Skeletal muscle satellite cell (primary cell): Measurements from ENCODE around the gene CTIF.
A peak's percentile ranks its signal among the peaks of the same experiment; 100 is the strongest.

Source experiments
- H3K27me3 ChIP-seq: 2 replicates; pipeline ENCODE4 v1.7.0; 2013; ENCODE audit warnings: low read length; ENCODE audit not compliant: control insufficient read depth, insufficient read depth
- H3K36me3 ChIP-seq: 2 replicates; pipeline ENCODE4 v1.7.0; 2013; ENCODE audit warnings: mild to moderate bottlenecking, control low read depth, low read length; ENCODE audit not compliant: insufficient read depth
- H3K4me1 ChIP-seq: 2 replicates; pipeline ENCODE4 v1.7.0; 2013; ENCODE audit warnings: low read length; ENCODE audit not compliant: control insufficient read depth, insufficient read depth
- H3K4me2 ChIP-seq: 2 replicates; pipeline ENCODE4 v1.7.0; 2013; ENCODE audit warnings: mild to moderate bottlenecking, low read length
- H3K4me3 ChIP-seq: 2 replicates; pipeline ENCODE4 v1.7.0; 2013; ENCODE audit warnings: low read length
- H3K9ac ChIP-seq: 2 replicates; pipeline ENCODE4 v1.7.0; 2013; ENCODE audit warnings: mild to moderate bottlenecking, low read depth, low read length, moderate library complexity
- H3K9me3 ChIP-seq: replicated peaks from 2 replicates; pipeline ENCODE4 v1.7.0; 2013; ENCODE audit warnings: mild to moderate bottlenecking, control low read depth, low read length

The CTIF gene

DNA sequence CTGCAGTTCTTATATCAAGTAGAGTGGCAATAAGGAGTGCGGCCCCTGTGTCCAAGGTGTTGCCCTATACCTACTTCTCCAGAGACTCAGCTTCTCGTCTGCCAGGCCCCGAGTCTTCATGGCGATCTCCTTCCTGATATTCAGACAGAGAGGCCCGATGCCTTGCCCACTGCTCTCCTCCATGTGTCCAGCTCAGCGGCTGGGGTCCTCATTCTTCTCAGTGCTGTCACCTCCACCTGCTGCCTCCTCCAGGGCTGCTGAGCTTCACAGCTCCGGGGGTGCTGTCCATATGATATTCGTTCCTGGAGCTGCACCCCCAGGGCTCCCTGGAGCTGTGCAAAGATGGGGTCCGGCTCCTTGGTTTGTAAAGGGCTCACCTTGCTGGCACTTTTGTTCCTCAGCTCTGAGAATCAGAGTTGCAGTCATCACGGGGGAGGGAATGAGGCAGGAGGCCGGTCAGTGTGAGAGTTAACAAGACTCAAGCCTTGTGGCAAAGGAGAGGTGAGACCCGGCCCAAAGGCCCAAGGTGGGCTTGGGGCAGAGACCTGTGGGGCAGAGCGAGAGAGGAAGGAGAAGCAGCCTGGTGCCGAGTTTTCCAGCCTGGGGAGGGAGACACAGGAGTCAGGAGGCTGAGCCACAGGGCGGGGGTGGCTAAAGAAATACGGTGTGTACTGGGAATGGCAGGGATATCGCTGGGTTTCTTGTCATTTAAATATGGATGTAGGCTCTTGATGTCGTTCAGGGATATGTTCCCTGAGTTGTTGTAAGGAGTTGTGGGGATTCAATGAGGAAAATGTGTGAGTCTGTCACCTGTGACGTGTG lies 120.6 kb downstream of the CTIF start:
- Histone ChIP-seq H3K9me3 (no peaks in the 10 kb centered on the region), H3K27me3 (no peaks in the 10 kb centered on the region), H3K4me1 (peaks cover 39% of the 10 kb centered on the region), H3K4me3 (no peak overlapping the region), H3K9ac (no peak overlapping the region), H3K4me2 (no peak overlapping the region), H3K36me3 (no peaks in the 10 kb centered on the region)

DNA sequence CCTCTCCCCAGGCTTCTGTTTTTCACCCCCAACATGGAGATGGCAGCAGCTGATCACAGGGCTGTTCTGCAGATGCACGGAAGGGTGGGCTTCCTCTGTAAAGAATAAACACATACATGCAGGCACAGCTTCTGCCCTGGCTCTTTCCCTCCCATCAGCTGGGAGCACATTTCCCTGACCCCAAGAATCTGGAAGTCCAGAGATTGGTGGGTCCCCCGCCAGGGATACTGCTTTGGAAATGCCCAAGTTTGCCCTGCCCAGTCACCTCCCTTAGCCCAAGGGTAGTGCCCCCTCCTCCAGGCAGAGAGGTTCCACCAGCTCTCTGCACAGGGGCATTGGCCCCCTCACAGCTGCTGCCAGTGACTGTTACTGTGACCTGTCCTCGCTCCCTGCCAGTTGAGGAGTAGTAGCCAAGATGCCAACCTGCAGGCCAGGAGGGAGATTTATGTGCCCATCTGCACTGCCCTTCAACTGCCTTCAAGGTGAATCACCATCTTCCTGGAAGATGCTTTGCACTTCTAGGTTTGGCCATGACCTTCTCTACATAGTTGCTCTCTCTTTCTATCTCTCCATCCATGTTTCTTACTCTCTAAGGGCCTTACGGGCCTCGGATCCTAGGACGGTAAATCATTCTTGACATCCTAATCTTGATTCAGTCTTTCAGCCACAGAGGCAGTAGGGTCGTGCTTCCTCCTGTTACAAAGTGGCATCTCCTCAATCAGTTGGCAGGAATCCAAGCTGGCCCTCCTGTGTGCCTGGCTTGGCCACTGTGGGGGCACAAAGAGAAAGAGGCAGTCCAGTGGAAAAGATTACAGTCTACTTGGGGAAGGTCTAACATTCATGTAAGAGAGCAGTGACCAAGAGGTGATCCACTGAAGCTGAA lies 121.8 kb downstream of the CTIF start:
- Histone ChIP-seq H3K27me3 (no peaks in the 10 kb centered on the region), H3K4me3 (no peak overlapping the region), H3K9ac (no peak overlapping the region), H3K36me3 (peaks cover 3% of the 10 kb centered on the region), H3K9me3 (no peaks in the 10 kb centered on the region), H3K4me1 (peaks cover 39% of the 10 kb centered on the region), H3K4me2 (no peak overlapping the region)

DNA sequence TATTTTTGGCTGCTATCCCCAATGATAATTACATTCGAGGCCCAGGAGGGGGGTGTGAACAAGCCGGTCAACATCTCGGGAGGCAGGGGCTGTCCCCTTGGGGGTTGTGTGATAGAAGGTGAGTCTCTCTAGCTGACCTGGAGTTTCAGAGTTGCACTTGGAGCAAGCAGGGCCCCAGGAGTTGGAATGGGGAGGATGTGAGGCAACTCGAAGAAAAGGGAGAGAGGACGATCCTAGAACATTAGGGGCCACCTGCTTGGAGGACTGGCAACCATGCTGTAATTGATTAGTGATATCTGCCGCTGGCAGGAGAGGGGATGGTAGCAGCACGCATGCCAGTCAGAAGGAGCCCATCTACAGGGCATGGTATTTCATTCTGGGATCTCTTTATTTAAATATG lies 122.6 kb downstream of the CTIF start:
- no peak overlapping the region for H3K4me2 ChIP-seq
- H3K36me3 ChIP-seq, result peaks cover 11% of the 10 kb centered on the region
- H3K9me3 ChIP-seq, result no peaks in the 10 kb centered on the region
- H3K9ac ChIP-seq, result no peak overlapping the region
- H3K27me3 ChIP-seq, result no peaks in the 10 kb centered on the region
- no peak overlapping the region for H3K4me3 ChIP-seq
- peaks cover 39% of the 10 kb centered on the region for H3K4me1 ChIP-seq

DNA sequence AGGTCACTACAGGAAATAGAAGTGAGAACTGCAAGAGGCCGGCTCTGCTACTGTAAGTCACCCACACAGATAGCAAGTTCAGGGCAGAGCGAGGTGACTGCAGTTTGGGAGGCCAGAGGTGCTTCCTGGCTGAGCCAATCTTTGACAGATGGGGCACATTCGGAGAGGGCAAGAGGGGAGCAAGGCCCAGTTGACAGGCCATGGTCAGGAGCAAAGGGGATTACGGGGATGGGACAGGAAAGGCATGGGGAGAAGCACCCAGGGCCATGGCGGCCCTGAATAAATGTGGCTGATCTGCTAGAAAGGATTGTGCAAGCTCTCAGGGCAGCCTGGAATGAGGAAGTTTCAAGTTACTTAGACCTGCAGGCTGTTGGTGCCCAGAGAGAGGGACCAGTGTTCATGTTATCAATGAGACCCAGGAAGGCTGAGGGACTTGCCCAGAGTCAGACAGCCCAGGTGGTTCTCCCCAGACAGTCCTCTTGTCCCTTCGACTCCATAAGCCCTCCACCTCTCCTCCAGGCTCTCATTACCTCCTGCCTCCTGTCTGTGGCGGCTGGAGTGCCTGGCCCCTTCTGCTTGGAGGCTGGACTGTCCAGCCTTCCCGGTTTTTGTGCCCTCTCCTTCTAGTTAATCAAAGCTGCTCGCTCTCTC lies 123.3 kb downstream of the CTIF start:
- Histone ChIP-seq H3K4me1 (peaks cover 32% of the 10 kb centered on the region), H3K9ac (peak overlapping the region; percentile 30), H3K4me2 (peak overlapping the region; percentile 15), H3K4me3 (no peak overlapping the region), H3K36me3 (peaks cover 11% of the 10 kb centered on the region), H3K9me3 (no peaks in the 10 kb centered on the region), H3K27me3 (no peaks in the 10 kb centered on the region)

DNA sequence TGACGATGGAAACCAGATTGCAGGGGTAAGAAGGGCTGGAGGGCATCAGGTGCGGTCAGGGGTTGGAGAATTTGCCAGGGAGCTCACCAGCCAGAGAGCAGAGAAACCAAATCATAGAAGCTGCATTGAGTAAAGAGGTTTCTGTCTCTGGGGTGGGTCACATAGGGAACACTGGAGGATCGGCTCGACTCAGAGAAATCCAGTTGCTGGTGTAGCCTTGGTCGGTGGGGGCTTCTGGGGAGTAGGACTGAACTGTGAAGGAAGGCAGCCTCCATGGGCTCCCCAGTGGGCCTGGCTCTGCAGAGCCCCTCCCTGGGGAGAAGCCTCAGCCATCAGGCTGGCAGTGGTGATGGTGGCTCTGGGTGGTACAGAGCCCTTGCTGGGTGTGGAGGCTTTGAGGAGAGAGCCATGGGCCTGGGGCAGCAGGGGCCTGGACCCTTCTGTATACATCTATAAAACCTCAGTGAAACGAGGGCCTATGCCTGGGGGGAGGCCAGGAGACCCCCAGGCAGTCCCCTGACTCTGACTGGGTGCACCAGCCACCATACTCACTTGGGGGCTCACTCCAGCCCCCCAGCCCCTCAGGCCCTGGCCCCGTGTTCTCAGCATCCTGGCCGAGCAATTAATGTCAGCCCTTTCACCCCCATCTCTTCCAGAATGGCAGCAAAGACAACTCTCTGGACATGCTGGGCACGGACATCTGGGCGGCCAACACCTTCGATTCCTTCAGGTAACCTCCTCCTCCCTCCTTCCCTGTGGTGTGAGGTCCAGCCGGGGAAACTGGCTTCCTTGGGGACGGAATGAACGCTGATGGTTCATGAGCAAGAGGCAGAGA lies 124.5 kb downstream of the CTIF start:
- Histone ChIP-seq H3K4me1 (peaks cover 23% of the 10 kb centered on the region), H3K9ac (no peak overlapping the region), H3K9me3 (no peaks in the 10 kb centered on the region), H3K4me2 (no peak overlapping the region), H3K4me3 (no peak overlapping the region), H3K36me3 (peaks cover 22% of the 10 kb centered on the region), H3K27me3 (no peaks in the 10 kb centered on the region)

DNA sequence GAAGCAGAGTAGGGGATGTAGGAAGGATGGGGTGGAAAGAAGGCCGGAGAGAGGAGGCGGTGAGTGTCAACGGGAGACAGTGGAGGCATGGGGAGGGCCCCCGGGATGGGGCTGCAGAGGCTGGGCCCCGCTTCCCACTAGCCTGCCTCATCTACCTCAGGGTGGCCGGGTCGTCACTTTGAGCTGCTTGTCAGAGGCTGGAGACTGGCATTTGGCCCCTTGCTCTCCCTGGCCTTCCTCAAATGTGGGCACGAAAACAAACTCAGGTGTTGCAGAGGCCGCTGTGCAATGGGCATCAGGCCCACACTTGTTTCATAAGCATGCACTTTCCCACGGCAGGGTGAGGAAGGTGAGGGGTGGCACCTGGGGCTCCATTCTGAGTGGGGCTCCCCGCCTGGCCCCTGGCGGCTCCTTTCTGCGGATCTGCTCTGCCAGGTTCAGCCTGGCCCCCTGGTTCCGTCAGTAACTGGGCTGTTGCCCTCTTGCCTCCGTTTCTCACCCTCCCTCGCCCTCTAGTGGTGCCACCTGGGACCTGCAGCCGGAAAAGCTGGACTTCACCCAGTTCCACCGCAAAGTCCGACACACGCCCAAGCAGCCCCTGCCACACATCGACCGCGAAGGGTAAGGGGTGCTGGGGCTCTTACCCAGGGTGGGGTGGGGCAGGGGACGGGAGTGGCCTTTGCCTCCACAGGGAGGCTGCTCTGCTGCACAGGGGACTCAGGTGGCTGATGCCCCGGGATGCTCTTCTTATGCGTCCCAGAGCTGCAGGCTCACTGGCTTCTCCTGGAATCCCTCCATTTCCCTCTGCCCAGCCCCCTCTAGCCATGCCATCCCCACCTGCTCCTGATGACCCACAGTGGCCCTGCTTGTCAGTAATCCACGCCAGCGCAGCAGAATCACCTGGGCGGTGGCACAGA lies 125.4 kb downstream of the CTIF start:
- no peak overlapping the region for H3K9ac ChIP-seq
- peaks cover 23% of the 10 kb centered on the region for H3K36me3 ChIP-seq
- no peak overlapping the region for H3K4me3 ChIP-seq
- no peaks in the 10 kb centered on the region for H3K9me3 ChIP-seq
- H3K4me2 ChIP-seq, result no peak overlapping the region
- peaks cover 23% of the 10 kb centered on the region for H3K4me1 ChIP-seq
- H3K27me3 ChIP-seq, result no peaks in the 10 kb centered on the region

DNA sequence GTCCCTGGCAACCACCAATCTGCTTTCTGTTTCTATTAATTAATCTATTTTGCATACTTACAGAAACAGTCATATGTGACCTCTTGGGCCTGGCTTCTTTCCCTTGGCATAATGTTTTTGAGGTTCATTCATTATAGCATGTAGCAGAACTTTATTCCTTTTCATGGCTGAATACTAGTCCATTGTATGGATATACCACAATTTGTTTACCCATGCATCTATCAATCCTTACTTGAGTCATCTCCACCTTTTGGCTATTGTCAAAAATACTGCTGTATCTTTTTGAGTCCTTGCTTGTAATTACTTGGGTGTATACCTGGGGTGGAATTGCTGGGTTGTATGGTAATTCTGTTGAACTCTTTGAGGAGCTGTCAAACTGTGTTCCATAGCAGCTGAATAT lies 126.8 kb downstream of the CTIF start:
- H3K4me1 ChIP-seq, result peaks cover 20% of the 10 kb centered on the region
- no peak overlapping the region for H3K4me3 ChIP-seq
- peaks cover 30% of the 10 kb centered on the region for H3K36me3 ChIP-seq
- no peaks in the 10 kb centered on the region for H3K27me3 ChIP-seq
- H3K4me2 ChIP-seq, result no peak overlapping the region
- H3K9ac ChIP-seq, result no peak overlapping the region
- H3K9me3 ChIP-seq, result no peaks in the 10 kb centered on the region

DNA sequence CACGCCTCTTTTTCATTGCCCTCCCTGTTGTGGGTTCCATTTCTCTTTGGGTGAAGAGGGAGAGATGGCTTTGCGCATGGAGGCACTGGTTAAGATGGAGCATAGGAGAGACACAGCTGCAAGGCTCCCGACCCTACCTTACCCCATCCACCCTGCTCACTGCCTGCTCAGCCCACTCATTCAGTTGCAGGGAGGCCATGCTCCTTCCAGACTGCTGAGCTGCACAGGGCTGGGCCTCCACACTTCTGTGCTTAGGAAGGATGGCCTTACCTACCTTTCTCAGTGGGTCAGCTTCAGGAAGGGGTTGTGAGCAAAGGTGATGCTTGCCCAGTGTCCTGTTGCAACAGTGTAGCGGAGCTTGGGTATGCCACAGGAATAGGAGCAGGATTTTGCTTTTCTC lies 127.8 kb downstream of the CTIF start:
- Histone ChIP-seq H3K36me3 (peaks cover 39% of the 10 kb centered on the region), H3K4me1 (peaks cover 12% of the 10 kb centered on the region), H3K9ac (no peak overlapping the region), H3K9me3 (no peaks in the 10 kb centered on the region), H3K27me3 (no peaks in the 10 kb centered on the region), H3K4me3 (no peak overlapping the region), H3K4me2 (no peak overlapping the region)

DNA sequence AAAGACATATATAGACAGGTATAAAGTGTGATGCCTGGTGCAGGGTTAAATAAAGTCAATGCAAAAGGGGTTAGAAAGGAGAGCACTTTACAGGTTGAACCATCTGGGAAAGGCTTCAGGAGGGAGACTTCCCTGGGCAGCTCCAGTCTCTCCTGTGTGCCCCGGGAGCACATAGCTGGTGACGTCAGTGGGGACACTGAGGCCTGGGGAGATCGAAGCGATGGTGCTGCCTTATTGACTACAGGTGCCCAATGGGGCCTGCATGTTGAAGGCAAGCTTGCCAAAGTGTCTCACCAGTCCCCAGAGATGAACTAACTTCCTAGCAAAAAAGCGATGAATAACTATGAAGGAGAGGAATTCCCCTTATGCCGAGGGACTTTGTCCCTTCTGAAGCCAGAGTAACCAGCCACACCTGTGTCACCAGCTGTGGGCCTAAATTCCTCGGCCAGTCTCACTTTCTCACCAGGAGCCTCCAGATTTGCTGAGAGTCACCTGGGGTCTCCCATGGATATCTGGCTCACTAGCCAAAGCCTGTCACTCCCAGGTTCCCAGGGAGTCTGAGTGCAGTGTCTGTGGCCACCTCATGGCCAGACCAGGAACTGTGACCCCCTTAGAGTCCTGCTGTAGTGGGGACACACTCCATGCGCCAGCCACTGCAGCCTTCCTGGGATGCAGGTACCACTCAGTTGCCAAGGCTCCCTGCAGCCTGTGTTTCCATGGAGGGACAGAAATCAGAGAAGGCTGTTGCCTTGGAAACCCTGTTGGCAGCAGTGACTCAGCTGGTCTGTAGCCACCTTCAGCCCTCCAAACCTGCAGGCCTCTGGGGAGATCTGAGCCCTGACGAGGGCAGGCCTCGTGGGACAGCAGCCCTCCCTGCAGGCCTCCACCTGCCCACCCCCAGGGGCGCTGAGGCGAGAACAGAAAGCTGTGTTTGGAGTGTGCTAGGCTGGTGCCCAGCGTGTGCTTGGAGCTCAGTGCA lies 128.7 kb downstream of the CTIF start:
- Histone ChIP-seq H3K4me3 (no peak overlapping the region), H3K4me1 (peaks cover 2% of the 10 kb centered on the region), H3K36me3 (peaks cover 46% of the 10 kb centered on the region), H3K9ac (no peak overlapping the region), H3K4me2 (no peak overlapping the region), H3K9me3 (no peaks in the 10 kb centered on the region), H3K27me3 (no peaks in the 10 kb centered on the region)
